OCI-LY7 (cell line): ENCODE data around the gene UBXN7.
"Not testable (repeated sequence)": the region's sequence is repeated elsewhere in the genome, so short reads cannot be mapped to it uniquely, and the experiment has no call there.

Experiments used
- CTCF ChIP-seq: fragments of 200-600 bp; sonication (generic); conservative IDR thresholded peaks from 2 replicates; pipeline ENCODE4 v1.5.1; 2014; ENCODE audit warnings: mild to moderate bottlenecking, antibody characterized with exemption, low read length, moderate library complexity, mixed read lengths
- EZH2phosphoT487 ChIP-seq: fragments of 200-600 bp; sonication (generic); IDR thresholded peaks from 2 replicates; pipeline ENCODE4 v1.6.1; 2018; ENCODE audit warnings: low read depth, borderline replicate concordance, mild to moderate bottlenecking, mixed run types, antibody characterized with exemption, low read length, moderate library complexity, mixed read lengths

DNA sequence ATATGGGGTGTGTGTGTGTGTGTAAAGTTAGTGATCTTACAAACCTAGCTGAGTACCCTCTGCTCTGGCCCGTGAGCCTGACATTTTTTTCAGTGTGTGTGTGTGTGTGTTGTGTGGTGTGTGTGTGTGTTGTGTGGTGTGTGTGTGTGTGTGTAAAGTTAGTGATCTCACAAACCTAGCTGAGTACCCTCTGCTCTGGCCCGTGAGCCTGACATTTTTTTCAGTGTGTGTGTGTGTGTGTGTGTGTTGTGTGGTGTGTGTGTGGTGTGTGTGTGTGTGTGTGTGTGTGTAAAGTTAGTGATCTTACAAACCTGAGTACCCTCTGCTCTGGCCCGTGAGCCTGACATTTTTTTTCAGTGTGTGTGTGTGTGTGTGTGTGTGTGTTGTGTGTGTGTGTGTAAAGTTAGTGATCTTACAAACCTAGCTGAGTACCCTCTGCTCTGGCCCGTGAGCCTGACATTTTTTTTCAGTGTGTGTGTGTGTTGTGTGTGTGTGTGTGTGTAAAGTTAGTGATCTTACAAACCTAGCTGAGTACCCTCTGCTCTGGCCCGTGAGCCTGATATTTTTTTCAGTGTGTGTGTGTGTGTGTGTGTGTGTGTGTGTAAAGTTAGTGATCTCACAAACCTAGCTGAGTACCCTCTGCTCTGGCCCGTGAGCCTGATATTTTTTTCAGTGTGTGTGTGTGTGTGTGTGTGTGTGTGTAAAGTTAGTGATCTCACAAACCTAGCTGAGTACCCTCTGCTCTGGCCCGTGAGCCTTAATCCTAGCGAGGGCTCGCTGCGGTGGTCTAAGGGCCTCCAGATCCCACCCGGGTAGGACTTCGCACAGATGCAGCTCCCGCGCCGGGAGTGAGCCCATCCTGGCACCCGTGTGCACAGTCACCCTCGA, 115.2 kb downstream of the UBXN7 start:
- not testable (repeated sequence) for TF ChIP-seq CTCF, EZH2phosphoT487
